GM12878 (cell line): ENCODE data around the gene HHIPL1. TPM values are rescaled to one million over a fixed set of nuclear protein-coding genes. Genes with fewer than 3 reads are reported as not detected.

Experiments used
- ATAC-seq: fragments of 200-7000 bp; cut with Tn5 transposase; 3 replicates; pipeline ENCODE4 v1.9.1; 2020; ENCODE audit warnings: mild to moderate bottlenecking, moderate library complexity
- BruUV-seq: library from RNA; stranded (reverse); fragments of 400-500 nt; replicated peaks from 2 replicates; lab custom pipeline; 2021; lab: Mats Ljungman, UMichigan
- CTCF ChIA-PET: fragments of 300-600 bp; sonication (Branson Sonifier 250); formaldehyde crosslinking; extraction: SDS; loops from one replicate; lab custom pipeline; 2021; ENCODE audit warnings: inconsistent platforms; lab: Yijun Ruan, JAX
- POLR2A ChIA-PET: fragments of 350-600 bp; formaldehyde crosslinking; extraction: SDS; loops from one replicate; lab custom pipeline; 2021; ENCODE audit warnings: inconsistent platforms; lab: Charles Lee
- RAD21 ChIA-PET: fragments of 300-600 bp; sonication (Branson Sonifier 250); formaldehyde crosslinking; loops from one replicate; lab custom pipeline; 2023; ENCODE audit warnings: antibody characterized with exemption; ENCODE audit not compliant: unreplicated experiment; lab: Charles Lee
- SMC1A ChIA-PET: fragments of 300-600 bp; sonication (Branson Sonifier 250); formaldehyde crosslinking; loops from one replicate; lab custom pipeline; 2023; ENCODE audit not compliant: unreplicated experiment, uncharacterized antibody; lab: Charles Lee
- DNase-seq: peaks from one replicate; pipeline ENCODE4 v3.0.0-alpha.2; 2011; ENCODE audit warnings: low read depth, low spot score
- FAIRE-seq: peaks from 3 replicates; lab custom pipeline; 2011; peaks lifted over from hg19 to GRCh38; lab: Jason Lieb, UNC
- H2AFZ ChIP-seq: 2 replicates; pipeline ENCODE4 v1.6.0; 2011; ENCODE audit warnings: low read depth, low read length, control low read depth; ENCODE audit not compliant: control insufficient read depth
- H3K27ac ChIP-seq: 2 replicates; pipeline ENCODE4 v1.5.1; 2011; ENCODE audit warnings: control low read depth; ENCODE audit not compliant: control insufficient read depth, insufficient read depth
- H3K27me3 ChIP-seq, 2 experiments: replicated peaks in 1 of 2; 2 replicates each; pipeline versions ENCODE4 v1.6.0 to v1.6.1; 2011; ENCODE audit warnings: low read length in 1 of 2; ENCODE audit not compliant: control insufficient read depth in 2 of 2, insufficient read depth in 2 of 2
- H3K36me3 ChIP-seq, 2 experiments: 2 replicates each; pipeline ENCODE4 v1.5.1; 2011; ENCODE audit warnings: low read length in 1 of 2; ENCODE audit not compliant: control insufficient read depth in 2 of 2, insufficient read depth in 2 of 2
- H3K4me1 ChIP-seq: 2 replicates; pipeline ENCODE4 v1.6.1; 2011; ENCODE audit warnings: mild to moderate bottlenecking, low read length, moderate library complexity, mixed read lengths; ENCODE audit not compliant: control insufficient read depth, insufficient read depth
- H3K4me2 ChIP-seq: 2 replicates; pipeline ENCODE4 v1.6.0; 2011; ENCODE audit warnings: control low read depth; ENCODE audit not compliant: control insufficient read depth, insufficient read depth
- H3K4me3 ChIP-seq: fragments of 200-600 bp; sonication (generic); 2 replicates; pipeline ENCODE4 v1.5.1; 2016
- H3K79me2 ChIP-seq: 2 replicates; pipeline ENCODE4 v1.6.0; 2011; ENCODE audit warnings: low read length; ENCODE audit not compliant: control insufficient read depth, insufficient read depth
- H3K9ac ChIP-seq: 2 replicates; pipeline ENCODE4 v1.8.0; 2011; ENCODE audit warnings: low read length, control low read depth, mixed read lengths; ENCODE audit not compliant: control insufficient read depth, insufficient read depth
- H3K9me3 ChIP-seq: replicated peaks from 3 replicates; pipeline ENCODE4 v1.5.1; 2011; ENCODE audit warnings: mild to moderate bottlenecking, low read length; ENCODE audit not compliant: control insufficient read depth, insufficient read depth
- H4K20me1 ChIP-seq: 2 replicates; pipeline ENCODE4 v1.6.0; 2011; ENCODE audit not compliant: control insufficient read depth, insufficient read depth
- CHD2 ChIP-seq: IDR thresholded peaks from 2 replicates; pipeline ENCODE4 v1.6.1; 2011; ENCODE audit warnings: low read depth, low read length, improper control_type of control experiment, borderline replicate concordance
- CUX1 ChIP-seq: IDR thresholded peaks from 2 replicates; pipeline ENCODE4 v1.6.1; 2012; ENCODE audit warnings: improper control_type of control experiment, low read depth, low read length; ENCODE audit not compliant: insufficient replicate concordance
- EED ChIP-seq: sonication (generic); IDR thresholded peaks from 2 replicates; pipeline ENCODE4 v1.6.1; 2016; ENCODE audit warnings: antibody characterized with exemption, low read depth
- FOS ChIP-seq: IDR thresholded peaks from 3 replicates; pipeline ENCODE4 v1.6.1; 2011; ENCODE audit warnings: borderline replicate concordance; ENCODE audit not compliant: insufficient read length; ENCODE audit errors: extremely low read depth
- KLF5 ChIP-seq: fragments of 450-650 bp; IDR thresholded peaks from 2 replicates; pipeline ENCODE4 v1.6.1; 2014; ENCODE audit warnings: mild to moderate bottlenecking; ENCODE audit not compliant: partially characterized antibody
- NFYA ChIP-seq: IDR thresholded peaks from 2 replicates; pipeline ENCODE4 v1.6.1; 2011; ENCODE audit warnings: low read depth, mild to moderate bottlenecking, low read length, improper control_type of control experiment, borderline replicate concordance
- SMAD1 ChIP-seq: fragments of 450-650 bp; IDR thresholded peaks from 2 replicates; pipeline ENCODE4 v1.6.1; 2018; ENCODE audit warnings: mild to moderate bottlenecking, low read depth; ENCODE audit not compliant: partially characterized antibody
- SREBF2 ChIP-seq: IDR thresholded peaks from 2 replicates; pipeline ENCODE4 v1.6.1; 2012; ENCODE audit warnings: mild to moderate bottlenecking, low read length
- TAF1 ChIP-seq: IDR thresholded peaks from 2 replicates; pipeline ENCODE4 v1.6.1; 2011; ENCODE audit warnings: mild to moderate bottlenecking, low read depth, low read length, borderline replicate concordance
- ZNF24 ChIP-seq: fragments of 450-650 bp; IDR thresholded peaks from 2 replicates; pipeline ENCODE4 v1.6.1; 2017; ENCODE audit warnings: antibody characterized with exemption, mild to moderate bottlenecking
- WGBS: methylation state at CpG from one replicate; pipeline ENCODE4 v1.1.6; 2016; ENCODE audit warnings: low lambda C conversion rate; ENCODE audit not compliant: insufficient replicate concordance, insufficient coverage; ENCODE audit errors: missing lambda C conversion rate; 5-methylcytosine and 5-hydroxymethylcytosine counted together
- in situ Hi-C: fragments of 300-500 bp; cut with MboI; formaldehyde crosslinking; loops from 9 replicates; pipeline ENCODE4 v1.14.3; 2018; ENCODE audit warnings: mixed read lengths
- intact Hi-C: fragments of 100-400 bp; cut with micrococcal nuclease; formaldehyde crosslinking; loops from one replicate; pipeline ENCODE4 v1.14.2; 2022; ENCODE audit not compliant: unreplicated experiment
- polyA plus RNA-seq, 11 experiments: library from polyadenylated mRNA; depleted of rRNA in 4 of 11; unstranded in 6 of 11; stranded (reverse) in 5 of 11; fragments of >200 nt; fragmentation: Nextera tagmentation in 4 of 11; fragmentation: Illumina TruSeq in 1 of 11; extraction: Ambion mirVana in 4 of 11; extraction: Trizol in 1 of 11; gene quantifications; 1 replicate in 1 of 11; 2 replicates in 10 of 11; pipeline versions ENCODE4 v1.2.1 to v1.2.3, GENCODE V29; 2011 to 2016; ENCODE audit warnings: inconsistent platforms in 2 of 11, missing spikeins in 2 of 11, low read depth in 1 of 11
- total RNA-seq, 4 experiments: library from RNA; depleted of rRNA in 3 of 4; stranded (reverse); fragments of >200 nt in 3 of 4; fragmentation: Illumina TruSeq in 1 of 4; extraction: Trizol in 1 of 4; gene quantifications; 2 replicates each; pipeline versions ENCODE4 v1.2.1 to v1.2.3, GENCODE V29; 2013 to 2021

HHIPL1 gene
- total and polyA plus RNA-seq, 10 of the 15 experiments (the other 5 are each of a cell fraction or from before 2014, with no cell fraction given): 0.09 TPM; not detected in 9

GRCh38 chr14:99689266-99690236, 44.6 kb downstream of the HHIPL1 start:
- Histone ChIP-seq H3K36me3 (no peaks in the 10 kb centered on the region), H3K9me3 (no peaks in the 10 kb centered on the region), H2AFZ (no peak overlapping the region), H3K27ac (no peak overlapping the region), H3K27me3 (peaks cover 0 to 2% of the 10 kb centered on the region in 2 experiments), H3K9ac (no peak overlapping the region), H3K79me2 (no peaks in the 10 kb centered on the region), H4K20me1 (no peaks in the 10 kb centered on the region; the same call in 1 of the 2 replicates), H3K4me1 (no peaks in the 10 kb centered on the region; the same call in 1 of the 2 replicates), H3K4me3 (no peak overlapping the region), H3K4me2 (no peak overlapping the region)
- intact Hi-C loops: no loop called here
- TF ChIP-seq ZNF24: no peak
- no peak for ATAC-seq
- CTCF ChIA-PET: interaction anchor here (0.7 to 1.2 kb wide), 5 partner anchors 8 to 23 kb away, joined by 3 to 4 read pairs (median 3); no protein-coding TSS in a partner anchor
- RAD21 ChIA-PET: no interaction called here
- SMC1A ChIA-PET: no interaction called here
- no peak for FAIRE-seq
- WGBS: 21% methylated on average over 11 of the region's 11 CpGs
- POLR2A ChIA-PET: no interaction called here
- in situ Hi-C loops: no loop called here
- no TSS peak for BruUV-seq
- no peak for DNase-seq

- Histone ChIP-seq H4K20me1 (no peaks in the 10 kb centered on the region; the same call in 1 of the 2 replicates), H2AFZ (no peak overlapping the region), H3K4me3 (no peak overlapping the region), H3K79me2 (no peaks in the 10 kb centered on the region), H3K36me3 (no peaks in the 10 kb centered on the region), H3K9me3 (no peaks in the 10 kb centered on the region), H3K27ac (no peak overlapping the region), H3K4me2 (no peak overlapping the region), H3K9ac (no peak overlapping the region), H3K4me1 (no peaks in the 10 kb centered on the region), H3K27me3 (peaks cover 0 to under 1% of the 10 kb centered on the region in 2 experiments)
- BruUV-seq: no TSS peak
- SMC1A ChIA-PET: no interaction called here
- CTCF ChIA-PET: interaction anchor here (1.0 kb wide), 1 partner anchor 10 kb away, joined by 4 read pairs; no protein-coding TSS in a partner anchor
- 12% methylated on average over 5 of the region's 5 CpGs for WGBS
- intact Hi-C loops (no loop called here), in situ Hi-C loops (no loop called here)
- RAD21 ChIA-PET: no interaction called here
- FAIRE-seq: no peak
- POLR2A ChIA-PET: no interaction called here
- DNase-seq: no peak
- no peak for ATAC-seq
- no peak for TF ChIP-seq SMAD1
- TF ChIP-seq SREBF2: no peak
- no peak for TF ChIP-seq CHD2
- TF ChIP-seq FOS: no peak
- TF ChIP-seq NFYA: no peak
- TF ChIP-seq EED: no peak
- no peak for TF ChIP-seq CUX1
- TF ChIP-seq KLF5: no peak
- TF ChIP-seq TAF1: no peak
Measured at GRCh38 chr14:99690636-99691035, 45.7 kb downstream of the HHIPL1 start.
